Measurements from ENCODE around the gene NCOA7.
"Not testable (repeated sequence)": the region's sequence is repeated elsewhere in the genome, so short reads cannot be mapped to it uniquely, and the experiment has no call there.

The NCOA7 gene

DNA sequence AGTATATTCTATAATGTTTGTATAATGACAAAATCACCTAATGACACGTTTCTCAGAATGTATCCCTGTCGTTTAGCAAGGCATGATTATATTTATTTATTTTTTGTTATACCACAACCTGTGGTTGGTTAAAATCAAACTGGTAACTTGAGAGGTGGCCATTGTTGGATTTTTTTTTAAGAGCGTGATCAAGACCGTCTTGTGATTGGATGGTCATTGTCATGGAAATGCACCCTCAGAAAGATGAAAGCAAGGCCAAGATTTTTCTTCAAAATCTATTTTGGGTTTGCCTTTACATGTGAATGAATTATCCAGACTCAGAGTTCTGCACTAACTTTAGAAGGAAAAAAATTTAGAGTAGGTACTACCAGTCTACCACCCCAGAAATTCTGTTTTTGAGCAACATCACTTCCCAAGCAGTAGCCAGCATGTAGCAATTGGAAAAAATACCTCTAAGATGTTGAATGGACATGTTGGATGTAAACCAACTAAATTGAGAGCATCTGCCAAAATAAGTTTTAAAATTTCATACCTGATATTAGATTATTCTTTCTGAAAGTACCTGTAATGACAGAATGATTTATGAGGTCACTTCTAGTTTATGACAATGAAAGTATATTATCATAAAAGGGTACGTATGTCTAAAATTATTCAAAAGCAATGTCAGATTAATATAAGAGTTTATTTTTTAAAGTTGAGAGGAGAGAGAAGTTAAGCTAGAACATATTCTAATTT, 50.8 kb downstream of the NCOA7 start:
- FAIRE-seq = peak; percentile 12

DNA sequence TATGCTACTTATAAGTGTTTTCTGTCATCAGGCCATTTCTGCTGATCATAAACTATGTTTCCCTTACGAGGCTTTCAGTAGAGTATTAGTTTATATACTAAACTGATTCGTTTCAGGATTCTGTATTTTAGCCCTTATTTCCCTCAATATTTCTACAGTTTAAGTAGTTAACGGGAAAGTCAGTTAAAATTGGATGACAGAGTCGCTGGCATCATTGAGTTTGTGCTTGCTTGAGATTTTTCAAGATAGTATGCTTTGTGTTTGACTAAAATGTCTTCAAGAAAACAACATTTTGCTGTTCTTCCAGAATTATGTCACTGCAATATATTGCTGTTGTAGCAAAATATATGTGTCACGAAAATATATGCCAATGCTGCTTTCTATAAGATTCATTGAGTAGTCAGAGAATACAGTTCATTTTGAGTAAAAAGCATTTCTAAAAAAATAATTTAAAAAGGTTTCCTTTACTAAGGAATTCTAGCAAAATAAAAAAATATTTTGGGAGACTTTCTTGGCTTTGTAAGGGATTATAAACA, 51.4 kb downstream of the NCOA7 start:
- FAIRE-seq = no peak

DNA sequence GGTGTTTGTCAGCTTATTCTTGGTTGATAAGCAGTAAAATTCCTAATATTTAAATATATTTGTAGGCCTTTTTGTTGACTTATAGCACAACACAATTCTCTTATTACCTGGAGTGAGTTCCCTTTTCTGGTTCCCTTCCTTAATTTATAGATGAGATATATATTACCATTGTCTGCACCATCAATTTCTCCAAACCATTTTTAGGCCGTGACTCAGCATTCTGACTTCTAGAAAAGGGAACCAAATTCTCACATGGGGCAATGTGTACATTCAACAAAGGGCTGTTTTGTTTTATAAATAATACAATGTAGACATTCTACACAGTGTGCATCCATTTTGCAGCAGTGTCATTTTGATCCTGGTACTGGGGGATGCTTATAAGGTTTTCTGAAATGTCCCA, 52.8 kb downstream of the NCOA7 start:
- no peak for FAIRE-seq

DNA sequence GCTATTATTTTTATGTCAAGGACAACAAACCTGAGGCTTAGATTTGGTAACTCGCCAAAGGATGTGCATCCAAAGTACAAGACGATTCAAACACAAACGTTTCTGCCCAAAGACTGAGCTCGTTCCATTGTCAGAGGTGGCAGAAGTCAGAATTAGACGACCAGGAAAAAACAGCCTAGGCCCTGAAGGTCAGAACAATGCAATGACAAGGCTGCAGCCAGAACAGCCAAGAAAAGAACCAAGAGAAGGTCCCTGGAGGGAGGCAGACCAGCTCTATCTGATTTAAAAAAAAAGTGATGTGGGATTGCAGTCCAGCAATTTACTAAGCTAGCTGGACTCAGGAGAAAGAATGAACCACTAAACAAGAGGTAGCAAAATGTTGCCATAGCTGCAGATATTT, 54.2 kb downstream of the NCOA7 start:
- no peak for FAIRE-seq

DNA sequence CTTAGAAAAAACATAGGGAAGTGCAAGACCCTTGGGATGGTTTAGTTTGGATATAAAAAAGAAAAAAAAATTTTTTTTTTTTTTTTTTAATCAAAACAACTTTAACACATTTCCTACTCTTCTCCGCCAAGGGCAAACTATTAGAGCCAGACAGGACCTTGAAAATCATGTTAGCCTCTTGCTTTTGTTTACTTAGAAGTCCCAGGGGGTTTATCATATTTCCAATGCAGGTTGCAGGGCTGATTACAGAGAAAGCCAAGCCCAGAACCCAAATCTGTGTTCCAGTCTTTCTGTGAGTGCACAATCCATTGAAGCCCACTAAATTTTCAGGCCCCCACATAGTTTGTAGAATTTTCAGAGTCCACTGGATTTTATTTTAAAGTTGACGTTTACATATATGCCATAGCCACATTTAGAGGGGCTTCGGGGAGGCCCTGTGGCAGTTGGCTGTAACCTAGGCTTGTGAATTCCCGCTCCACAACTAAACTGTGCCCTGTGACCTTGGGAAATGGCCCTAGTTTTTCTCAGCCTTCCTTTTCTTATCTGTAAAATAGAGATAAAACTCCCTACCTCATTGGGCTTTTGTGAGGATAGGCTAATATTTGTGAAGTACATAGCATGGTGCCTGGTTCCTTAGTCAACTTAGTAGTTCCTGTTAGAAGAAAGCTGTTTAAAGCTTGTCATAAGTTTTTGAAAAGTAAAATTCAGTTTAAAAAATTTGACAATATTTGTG, 55.7 kb downstream of the NCOA7 start:
- FAIRE-seq = no peak

DNA sequence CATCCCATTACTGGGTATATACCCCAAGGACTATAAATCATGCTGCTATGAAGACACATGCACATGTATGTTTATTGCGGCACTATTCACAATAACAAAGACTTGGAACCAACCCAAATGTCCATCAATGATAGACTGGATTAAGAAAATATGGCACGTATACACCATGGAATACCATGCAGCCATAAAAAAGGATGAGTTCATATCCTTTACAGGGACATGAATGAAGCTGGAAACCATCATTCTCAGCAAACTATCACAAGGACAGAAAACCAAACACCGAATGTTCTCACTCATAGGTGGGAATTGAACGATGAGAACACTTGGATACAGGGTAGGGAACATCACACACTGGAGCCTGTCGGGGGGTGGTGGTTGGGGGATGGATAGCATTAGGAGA, 57.5 kb downstream of the NCOA7 start:
- FAIRE-seq = not testable (repeated sequence)

DNA sequence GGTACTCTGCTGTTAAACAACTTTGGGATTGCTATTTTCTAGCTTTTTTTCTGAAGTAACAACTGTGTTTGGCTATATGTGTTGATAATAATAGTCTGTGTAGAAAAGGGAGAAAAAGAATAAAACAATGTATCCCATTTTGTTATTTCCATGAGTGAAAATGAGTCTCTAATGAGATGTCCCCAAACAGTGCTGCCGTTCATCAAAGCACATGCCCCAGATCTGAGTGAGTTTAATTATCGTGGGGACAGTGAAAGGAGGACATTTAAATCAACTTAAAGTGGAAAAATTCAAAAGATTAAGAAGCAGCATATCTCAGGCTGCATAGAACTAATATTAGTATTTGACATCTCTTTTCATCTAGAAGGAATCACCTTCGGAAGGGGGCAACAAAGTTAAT, 59.6 kb downstream of the NCOA7 start:
- no peak for FAIRE-seq

DNA sequence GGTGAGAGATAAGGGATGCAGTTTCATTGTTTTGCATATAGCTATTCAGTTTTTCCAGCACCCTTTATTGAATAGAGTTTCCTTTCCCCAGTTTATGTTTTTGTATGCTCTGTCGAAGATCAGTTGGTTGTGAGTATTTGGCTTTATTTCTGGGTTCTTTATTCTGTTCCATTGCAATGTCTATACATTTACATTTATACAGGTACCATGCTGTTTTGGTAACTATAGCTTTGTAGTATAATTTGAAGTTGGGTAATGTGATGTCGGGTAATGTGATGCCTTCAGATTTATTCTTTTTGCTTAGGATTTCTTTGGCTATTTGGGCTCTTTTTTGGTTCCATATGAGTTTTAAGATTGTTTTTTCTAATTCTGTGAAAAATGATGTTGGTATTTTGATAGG, 61.8 kb downstream of the NCOA7 start:
- FAIRE-seq = no peak

DNA sequence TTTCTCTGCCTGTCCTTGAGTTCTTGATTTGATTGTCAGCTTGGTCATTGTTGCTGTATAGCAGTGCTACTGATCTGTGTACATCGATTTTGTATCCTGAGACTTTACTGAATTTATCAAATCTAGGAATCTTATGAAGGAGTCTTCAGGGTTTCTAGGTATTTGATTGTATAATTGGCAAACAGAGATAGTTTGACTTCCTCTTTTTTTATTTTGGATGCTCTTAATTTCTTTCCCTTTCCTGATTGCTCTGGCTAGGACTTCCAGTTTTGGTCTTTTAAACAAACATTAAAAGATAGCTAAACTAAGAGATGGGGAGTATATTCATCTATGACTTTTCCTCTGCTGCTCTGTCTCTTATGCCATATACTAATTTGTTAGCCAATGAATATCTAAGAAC, 62.4 kb downstream of the NCOA7 start:
- no peak for FAIRE-seq

DNA sequence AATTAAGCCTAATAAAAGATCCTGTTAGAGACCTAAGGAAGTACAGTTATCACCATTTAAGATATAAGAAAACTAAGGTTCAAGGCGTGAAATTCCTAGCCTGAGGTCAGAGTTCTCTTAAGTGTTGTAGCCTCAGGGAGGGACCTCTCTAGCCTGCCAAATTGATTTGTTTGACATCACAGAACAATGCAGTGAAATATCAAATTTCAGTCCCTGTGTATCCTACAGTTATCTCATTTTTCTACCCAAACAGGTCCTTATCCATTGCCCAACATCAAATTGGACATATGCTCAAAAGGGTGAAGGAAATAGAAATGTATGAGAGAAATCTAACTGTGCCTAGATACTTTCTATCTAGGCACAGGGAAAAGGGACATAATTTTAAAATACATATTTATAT, 63.0 kb downstream of the NCOA7 start:
- no peak for FAIRE-seq

DNA sequence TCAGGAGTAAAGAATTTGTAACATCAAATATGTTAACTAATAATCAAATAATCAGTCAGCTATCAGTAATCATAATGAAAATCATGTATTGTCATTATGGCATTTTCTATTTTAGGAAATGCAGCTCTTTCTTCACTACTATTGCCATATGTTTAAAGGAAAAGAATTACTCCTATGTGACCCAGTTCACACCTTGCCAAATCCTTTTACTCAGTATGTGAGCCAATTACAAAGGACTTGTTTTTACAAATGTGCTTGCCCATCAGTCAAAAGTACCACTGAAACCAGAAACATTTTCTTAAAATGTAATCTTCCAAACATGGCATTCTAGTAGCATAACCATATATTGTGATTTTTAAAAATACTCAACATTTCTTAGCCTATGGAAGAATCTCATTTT, 63.6 kb downstream of the NCOA7 start:
- FAIRE-seq = no peak

DNA sequence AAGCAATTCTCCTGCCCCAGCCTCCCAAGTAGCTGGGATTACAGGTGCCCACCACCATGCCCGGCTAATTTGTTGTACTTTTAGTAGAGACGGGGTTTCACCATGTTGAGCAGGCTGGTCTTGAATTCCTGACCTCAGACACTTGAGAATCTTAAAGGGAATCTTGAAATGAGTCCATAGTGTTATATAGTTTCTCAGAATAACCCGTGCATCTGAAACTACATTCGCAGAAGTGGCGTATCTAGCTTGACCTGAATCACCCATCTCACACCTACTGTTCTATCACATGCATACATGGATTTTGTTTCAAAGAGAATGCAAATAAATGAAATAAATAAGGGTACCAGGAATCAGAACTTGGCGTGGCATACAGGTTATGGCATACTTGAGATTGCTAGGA, 65.0 kb downstream of the NCOA7 start:
- no peak for FAIRE-seq

DNA sequence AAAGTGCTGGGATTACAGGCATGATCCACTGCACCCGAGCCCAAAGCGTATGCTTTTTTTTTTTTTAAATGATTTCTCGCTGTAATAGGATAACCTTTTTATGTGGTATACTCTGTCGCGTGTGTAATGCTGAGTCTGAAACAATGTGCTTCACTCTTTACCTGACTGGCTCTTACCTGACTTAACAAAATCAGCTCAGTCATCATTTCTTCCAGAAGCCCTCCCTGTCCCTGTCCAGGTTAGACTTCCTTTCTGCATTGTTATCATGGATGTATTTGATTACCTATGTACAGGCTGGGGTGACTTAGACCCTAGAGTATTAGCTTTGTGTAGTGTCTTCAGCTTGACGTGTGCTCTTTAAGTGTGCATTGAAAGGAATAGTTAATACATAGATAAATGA, 67.1 kb downstream of the NCOA7 start:
- FAIRE-seq = no peak

DNA sequence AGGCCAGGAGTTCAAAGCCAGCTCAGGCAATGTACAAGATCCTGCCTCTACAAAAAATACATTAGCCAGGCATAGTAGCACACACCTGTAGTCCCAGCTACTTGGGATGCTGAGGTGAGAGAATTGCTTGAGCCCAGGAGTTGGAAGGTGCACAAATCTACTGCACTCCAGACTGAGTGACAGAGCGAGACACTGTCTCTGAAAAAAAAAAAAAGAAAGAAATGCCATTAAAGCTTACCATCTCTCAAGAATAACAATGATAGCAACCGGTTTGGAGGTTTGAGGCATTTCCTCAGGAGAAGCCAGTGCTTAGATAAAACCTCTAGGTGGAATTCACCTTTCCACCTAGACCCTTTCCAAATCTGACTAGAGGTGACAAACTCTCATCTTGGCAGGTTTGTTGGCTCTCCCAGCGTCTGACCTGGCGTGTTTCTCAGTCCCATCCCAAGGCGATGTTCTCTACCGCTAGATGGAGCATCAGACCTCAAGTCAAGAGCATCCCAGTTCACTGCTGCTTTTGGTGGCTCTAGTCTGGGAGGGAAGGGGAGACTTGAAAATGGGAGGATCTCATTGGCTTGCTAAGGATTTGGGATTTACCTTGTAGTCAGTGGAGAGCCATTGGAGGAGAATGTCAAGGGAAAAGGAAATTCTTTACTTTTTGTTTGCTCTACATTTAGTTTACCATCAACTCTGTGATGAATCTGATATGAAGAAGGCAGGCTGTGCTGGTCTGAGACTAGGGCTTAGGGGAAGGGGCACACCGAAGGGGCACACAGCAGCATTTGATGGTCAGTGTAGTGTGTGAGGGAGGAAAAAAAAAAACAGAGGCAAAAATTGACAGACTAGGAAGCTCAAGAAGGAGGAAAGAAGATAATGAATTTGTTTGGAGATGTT, 67.9 kb downstream of the NCOA7 start:
- no peak for FAIRE-seq

DNA sequence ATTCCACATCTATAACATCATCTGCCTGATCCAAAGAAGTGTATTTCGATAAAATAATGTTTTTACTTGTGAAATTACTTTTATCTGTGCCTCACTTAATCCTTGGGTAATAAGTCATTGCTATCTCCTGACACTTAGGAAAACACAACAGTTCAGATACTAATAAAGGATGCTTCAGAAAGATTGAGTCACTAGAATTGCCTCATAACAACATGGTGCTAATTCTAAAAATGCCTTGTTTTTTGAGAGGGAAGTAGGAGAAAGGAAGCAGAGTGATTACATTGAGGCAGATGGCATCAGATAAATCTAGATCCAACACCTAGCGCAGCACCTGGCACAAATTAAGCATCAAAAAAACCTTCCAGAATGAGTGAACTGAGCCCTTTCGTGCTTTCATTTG, 69.0 kb downstream of the NCOA7 start:
- FAIRE-seq = no peak

DNA sequence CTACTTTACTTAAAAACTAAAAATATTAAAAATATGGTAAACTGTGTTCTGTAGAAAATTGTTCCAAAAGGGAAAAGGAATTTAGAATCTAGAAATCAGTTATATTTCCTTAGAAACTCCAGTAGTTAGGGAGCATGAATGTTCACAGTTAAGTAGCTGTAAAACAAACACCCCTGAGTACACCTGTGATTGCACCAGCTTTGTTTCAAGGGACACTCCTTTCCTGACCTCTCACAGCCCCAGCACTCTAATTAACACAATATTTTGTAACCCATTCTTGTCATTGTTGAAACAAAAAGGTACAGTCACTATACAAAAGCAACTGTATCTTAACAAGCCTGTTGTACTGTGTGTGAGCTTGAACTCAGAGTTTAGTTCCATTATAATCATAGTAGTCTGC, 72.3 kb downstream of the NCOA7 start:
- no peak for FAIRE-seq

DNA sequence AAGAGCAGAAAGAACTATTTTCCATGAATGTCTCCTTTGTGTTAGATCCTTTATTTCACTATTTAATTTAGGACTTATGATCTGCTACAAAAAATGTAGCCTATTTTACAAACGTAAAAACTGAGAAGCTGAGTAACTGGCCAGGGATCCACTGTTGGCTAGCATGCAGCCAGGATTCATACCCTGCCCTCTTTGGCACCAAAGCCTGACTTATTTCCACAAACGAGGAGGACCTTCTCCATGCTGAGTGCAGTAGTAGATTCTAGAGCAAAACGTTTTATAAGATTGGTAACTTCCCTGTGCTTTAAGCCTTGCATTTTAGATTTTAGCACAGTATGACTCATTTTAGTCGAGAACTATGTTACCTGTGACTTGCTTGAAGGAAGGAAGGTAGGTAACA, 74.3 kb downstream of the NCOA7 start:
- FAIRE-seq = no peak

DNA sequence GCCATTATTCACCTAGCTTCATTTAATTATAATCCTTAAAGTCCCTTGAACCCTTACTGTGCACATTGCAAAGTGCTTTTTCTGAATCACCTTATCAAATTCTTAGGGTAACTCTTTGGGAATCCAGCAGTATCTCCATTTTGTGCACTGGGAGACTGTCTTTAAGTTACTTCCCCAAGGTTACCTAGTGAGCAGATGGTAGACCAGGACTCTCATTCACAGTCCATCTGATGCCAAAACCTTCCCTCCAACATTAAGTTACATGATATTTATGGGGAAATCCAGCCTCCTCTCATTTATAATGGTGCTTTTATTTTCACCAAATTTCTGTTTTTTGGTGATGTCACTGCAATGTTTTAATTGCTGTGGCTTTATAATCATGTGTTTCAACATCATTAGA, 75.7 kb downstream of the NCOA7 start:
- no peak for FAIRE-seq

DNA sequence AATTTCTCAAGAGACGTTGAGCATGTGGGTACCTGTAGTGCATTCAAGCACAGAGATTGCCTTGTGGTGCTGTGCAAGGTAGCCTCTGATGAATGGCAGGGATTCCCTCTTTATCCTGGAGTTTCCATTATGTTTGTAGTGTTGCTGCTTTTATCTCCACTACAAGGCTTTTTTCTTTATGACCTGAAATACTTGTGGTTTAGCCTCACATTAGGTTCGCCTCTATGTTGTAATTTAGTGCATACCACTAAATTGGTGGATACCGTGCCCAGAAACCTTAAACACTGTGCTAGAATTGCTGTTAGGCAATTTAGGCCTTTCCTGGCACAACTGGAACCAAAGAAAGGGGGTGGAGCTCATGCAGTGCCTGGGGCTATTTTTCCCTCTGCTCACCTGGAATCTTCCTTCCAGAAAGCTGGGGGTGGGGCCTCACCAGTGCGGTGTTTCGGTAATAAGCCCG, 76.8 kb downstream of the NCOA7 start:
- no peak for FAIRE-seq

DNA sequence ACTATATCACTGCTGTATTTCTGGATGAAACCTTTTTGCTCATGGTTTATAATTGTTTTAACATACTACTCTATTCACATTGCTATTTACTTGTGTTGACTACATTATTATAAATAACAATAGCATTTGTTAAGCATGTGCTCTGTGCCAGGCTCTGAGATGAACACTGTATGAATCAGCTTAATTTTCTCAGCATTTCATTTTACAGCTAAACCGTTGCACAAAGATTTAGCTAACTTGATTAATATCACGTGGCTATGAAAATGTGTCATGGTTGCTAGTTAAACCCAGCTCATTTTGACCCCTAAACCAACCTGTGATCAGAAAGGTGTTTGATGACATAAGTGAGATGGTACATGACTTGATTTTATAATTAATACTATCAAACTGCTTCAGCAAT, 77.5 kb downstream of the NCOA7 start:
- FAIRE-seq = no peak

DNA sequence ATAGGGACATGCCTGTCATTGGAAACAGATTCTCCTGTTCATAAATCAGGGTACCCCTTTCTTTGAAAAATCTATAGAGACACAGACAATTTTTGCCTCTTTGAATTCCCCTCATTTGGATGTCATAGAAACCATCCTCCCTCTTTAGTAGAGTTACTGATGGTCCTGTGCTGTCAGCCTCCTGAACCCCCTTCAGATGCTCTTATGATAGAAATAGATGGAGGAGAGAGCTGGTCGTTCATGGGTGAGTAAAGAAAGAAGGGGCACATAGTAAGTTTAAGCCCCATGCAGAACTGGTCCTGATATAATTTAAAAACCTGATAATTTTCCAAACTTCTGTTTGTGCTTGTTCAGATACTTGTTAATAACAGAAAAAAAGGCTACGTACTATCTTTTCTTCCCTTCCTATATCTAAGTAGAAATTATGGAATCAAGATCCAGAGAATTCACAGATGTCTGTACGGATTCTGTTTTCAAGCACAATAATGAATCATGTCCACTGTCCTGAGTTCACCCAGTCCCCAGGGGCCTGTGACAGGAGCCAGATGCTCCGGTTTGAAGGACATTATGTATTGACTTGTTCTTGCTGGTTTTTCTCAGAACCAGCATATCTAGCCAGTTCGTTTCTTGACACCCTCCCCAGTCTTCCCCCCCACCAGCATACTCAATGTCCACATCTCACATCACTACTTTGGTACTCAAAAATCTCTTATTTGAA, 78.1 kb downstream of the NCOA7 start:
- no peak for FAIRE-seq

DNA sequence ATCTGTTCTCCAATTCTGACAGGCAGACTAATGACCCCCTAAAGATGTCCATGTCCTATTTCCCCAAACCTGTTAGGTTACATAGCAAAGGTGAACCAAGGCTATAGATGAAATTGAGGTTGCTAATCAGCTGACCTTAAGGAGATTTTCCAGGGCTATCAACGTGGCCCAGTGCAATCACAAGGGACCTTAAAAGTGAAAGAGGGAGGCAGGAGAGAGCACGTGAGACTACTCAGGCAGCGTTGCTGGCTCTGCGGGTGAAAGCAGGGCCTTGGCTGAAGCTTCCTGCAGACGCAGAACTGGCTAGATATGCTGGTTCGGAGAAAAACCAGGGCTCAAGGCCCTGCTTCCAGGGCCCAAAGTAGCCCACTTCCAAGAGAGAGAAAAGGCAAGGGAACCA, 78.7 kb downstream of the NCOA7 start:
- FAIRE-seq = no peak

DNA sequence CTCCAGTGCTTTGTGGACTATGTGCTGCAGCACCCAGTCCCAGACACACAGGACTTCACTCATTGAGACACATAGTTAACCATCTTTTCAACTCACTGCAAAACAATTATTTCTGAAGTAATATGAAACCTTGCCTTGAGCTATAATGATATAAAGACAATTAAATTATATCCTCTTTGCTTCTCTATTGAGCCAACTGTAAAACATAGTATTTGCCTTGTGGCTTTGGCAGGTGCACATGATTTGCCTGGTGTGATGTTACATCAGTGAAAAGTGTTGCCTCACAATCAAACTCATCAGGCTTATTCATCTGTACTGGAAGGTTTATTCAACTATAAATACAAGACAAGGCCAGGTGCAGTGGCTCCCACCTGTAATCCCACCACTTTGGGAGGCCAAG, 80.6 kb downstream of the NCOA7 start:
- no peak for FAIRE-seq
